NOMO-1 treated with DMSO at 0.1 percent for 48 hours (cell line): Measurements from ENCODE around the gene ADGRL3.
"Not testable (repeated sequence)": the region's sequence is repeated elsewhere in the genome, so short reads cannot be mapped to it uniquely, and the experiment has no call there.

Experiments used
- DNase-seq: peaks from one replicate; lab custom pipeline; 2025; ENCODE audit not compliant: unreplicated experiment; lab: John Stamatoyannopoulos, UW

ADGRL3 gene

GRCh38 chr4:61336916-61337315, 136.8 kb downstream of the ADGRL3 start:
- no peak for DNase-seq

DNA sequence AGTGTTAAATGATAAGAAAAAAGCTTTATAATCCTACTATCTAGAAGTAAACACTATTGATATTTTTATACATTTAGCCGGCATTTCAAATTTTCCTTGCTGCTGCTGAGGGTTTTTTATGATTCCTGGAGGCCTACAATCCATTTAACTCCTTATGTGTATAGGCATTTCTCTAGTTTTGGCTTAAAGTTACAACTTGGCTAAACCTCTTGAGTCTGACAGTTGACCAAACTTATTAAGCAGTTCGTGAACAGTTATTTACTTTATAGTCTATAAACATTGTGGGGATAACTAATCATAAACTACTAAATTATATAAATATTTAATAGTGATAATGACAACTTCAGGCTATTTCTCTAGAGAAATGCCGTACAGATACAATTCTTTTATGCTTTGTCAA, 141.9 kb downstream of the ADGRL3 start:
- DNase-seq, result no peak

GRCh38 chr4:61350932-61351331, 150.8 kb downstream of the ADGRL3 start:
- no peak for DNase-seq

GRCh38 chr4:61356696-61357095, 156.6 kb downstream of the ADGRL3 start:
- DNase-seq, result no peak

GRCh38 chr4:61359301-61359700, 159.2 kb downstream of the ADGRL3 start:
- no peak for DNase-seq

- DNase-seq, result not testable (repeated sequence)
Observed at GRCh38 chr4:61372817-61373216, 172.7 kb downstream of the ADGRL3 start.

DNA sequence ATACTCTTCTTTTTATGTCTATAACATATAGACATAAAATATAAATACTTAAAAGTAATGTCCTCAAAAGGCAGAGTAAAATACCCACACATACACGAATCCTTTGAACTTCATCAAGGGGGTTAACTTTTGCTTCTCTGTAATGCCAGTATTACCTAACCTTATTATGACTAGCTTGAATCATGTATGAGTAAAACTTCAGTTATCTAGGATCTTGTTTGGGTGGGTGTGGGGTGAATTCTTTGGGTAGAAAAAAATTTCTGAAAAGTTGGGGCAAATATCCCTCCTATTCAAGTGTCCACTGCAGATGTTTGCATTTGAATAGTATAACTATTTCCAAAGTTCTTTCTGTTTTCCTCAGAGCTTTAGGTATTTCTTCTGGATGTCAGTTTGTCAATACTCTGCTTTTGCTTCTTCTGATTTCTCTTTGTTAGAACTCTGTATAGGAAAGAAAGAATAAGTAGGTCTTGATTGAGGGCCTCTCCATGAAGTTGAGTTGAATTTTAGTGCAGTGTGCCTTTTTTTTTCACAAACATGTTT, 173.8 kb downstream of the ADGRL3 start:
- no peak for DNase-seq

GRCh38 chr4:61374447-61374891, 174.3 kb downstream of the ADGRL3 start:
- DNase-seq, result no peak

DNA sequence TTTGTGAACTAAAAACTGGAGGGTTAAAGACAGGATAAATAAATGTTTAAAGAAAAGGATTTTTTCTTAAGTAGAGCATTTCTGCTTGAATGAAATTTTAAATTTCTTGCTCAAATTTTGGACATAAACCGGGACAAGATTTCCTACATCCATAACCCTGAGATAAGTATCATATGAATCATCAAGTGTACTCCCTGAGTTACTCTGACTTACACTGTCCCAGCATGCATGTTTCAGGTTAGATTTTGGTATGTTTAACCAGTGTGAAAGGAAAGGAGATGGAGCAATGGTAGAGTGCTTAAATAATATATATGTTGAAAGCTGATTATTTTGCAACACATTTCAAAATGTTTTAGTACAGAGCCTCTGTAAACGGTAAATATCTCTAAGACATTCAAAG, 175.2 kb downstream of the ADGRL3 start:
- no peak for DNase-seq

DNA sequence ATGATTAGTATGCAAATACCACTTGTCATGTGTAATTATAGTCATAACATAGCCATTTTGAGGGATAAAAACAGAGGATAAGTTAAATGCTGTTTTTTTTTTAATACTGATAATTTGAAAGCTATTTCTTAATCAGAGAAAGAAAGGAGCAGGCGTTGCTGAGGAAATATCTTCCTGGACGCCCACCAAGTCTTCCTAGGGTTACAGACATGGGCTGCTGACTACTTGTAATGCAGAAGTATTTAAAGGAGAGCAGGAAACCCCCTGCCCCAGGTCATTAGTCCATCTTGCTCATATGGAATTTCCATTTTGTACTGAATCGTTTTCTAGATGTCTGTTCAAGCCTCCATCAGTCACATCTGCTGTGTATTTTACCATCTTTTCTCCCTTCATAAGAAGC, 176.2 kb downstream of the ADGRL3 start:
- DNase-seq, result no peak

DNA sequence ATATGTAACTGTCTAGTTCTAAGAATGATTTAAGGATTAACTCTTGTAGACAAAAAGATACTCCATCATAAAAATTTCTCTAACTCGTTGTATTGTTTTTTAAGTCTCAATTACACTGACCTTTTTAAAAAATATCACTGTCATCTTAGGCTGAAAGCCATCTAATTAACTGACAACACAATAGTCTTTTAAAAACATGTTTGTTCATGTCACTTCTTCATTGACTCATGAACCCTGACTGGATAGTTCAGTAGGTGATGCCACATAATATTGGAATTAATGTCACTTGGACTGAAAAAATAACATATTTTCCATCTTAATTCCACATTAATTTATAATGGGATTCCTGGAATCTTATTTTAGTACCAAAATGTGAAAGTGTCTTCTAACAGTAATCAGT, 179.3 kb downstream of the ADGRL3 start:
- DNase-seq, result no peak

GRCh38 chr4:61380865-61381264, 180.7 kb downstream of the ADGRL3 start:
- no peak for DNase-seq

DNA sequence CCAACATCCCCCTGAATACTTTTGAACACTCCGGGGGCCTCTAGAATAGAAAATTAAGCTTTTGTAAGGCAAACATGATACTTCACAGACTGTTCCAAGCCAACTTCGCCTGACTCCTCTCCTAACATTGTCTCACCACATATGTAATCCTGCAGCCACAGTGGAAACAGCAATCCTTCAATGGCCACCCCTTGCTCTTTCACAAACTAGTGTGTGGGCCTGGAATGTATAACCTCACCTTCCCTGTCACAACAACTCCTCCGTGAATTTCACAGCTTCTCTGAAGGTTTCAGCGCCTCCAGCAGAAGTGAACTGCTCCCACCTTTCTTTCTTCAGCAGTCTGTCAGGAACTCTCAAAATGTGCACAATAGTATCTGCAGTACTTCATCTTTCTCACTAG, 185.1 kb downstream of the ADGRL3 start:
- no peak for DNase-seq

GRCh38 chr4:61387372-61387771, 187.2 kb downstream of the ADGRL3 start:
- not testable (repeated sequence) for DNase-seq

DNA sequence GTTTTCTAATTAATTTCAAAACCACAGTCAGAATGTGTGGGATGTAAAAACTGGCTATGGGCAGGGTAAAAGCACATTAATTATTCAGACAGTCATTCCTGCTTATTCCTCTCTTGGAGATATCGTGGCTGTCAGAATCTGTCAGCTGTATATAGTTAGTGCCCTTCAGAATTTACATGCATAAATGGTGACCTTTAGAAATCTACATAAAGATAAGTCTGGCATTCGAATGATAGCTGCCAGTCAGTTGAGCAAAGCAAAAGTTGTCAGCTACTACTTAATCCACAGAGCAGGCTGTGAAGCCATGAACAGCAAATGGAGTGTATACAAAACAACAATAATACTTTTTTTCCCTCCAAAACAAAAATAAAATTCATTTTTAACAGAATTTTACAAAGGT, 189.5 kb downstream of the ADGRL3 start:
- no peak for DNase-seq

DNA sequence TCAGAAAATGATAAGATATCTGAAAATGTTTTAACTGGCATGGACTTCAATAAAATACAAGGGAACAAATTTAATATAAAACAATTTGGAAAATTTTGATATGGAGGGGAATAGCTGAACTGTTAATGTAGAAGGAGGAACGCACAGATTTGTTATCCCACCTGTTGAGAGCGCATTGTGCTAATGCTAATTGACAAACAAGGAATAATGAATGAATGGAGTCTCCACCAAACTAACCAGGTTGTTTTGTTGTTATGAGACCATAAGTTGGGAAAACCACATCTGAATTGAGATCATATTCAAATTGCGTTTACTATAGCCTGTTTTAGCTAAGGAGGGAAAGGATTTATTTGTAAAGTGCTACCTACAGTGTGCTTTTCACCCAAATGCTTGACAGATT, 195.6 kb downstream of the ADGRL3 start:
- DNase-seq, result no peak

DNA sequence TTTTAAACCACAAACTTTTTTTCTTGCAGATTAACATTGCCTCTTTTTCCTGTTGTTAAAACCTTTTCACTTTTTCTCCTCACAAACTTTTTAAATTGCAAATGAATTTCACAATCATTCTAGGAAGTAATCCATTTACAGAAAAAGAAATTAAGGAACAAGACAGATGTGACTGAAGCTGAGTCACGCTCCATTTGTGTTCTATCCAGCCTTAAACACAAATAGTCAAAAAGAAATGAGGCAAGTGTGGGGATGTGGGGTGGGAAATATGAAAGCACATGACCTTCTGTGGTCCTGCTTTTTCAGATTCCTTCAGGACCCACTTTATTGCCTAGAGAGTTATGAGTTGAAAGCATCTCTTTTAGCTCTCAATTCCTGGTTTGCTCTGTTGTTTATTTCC, 197.0 kb downstream of the ADGRL3 start:
- DNase-seq, result peak; percentile 37

GRCh38 chr4:61400439-61401038, 200.4 kb downstream of the ADGRL3 start:
- DNase-seq, result no peak

GRCh38 chr4:61401771-61402170, 201.6 kb downstream of the ADGRL3 start:
- no peak for DNase-seq

- no peak for DNase-seq
Observed at GRCh38 chr4:61405307-61405706, 205.2 kb downstream of the ADGRL3 start.

DNA sequence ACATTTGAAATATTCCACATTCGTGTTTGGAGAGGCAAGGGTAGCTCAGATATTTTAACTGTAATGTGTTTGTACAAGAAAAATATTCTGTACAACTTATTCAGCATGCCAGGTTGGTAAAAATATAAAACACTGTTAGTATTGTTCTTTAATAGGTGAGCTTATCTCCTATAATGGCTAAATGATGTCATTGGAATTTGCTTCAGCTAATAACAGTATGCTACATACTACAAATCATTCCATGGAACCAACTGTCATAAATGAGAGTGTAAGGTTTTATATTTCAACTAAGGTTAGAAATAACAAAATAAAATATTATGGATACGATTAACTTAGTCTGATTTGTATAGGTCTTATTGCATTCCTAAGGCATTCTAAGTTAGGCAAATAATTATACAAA, 206.6 kb downstream of the ADGRL3 start:
- no peak for DNase-seq

GRCh38 chr4:61407642-61408618, 207.8 kb downstream of the ADGRL3 start:
- DNase-seq, result no peak
